HL-60 (cell line): Measurements from ENCODE around the gene MYO5B.

ENCODE experiments used
- DNase-seq, 2 experiments: peaks; one replicate each; pipeline ENCODE4 v3.0.0-alpha.2; 2010 to 2020; ENCODE audit warnings: low read depth in 1 of 2, low spot score in 1 of 2
- H3K27ac ChIP-seq: fragments of 250-450 bp; sonication (Bioruptor Pico); replicated peaks from 2 replicates; pipeline ENCODE4 v1.5.1; 2020; ENCODE audit warnings: mild to moderate bottlenecking, moderate library complexity
- H3K27me3 ChIP-seq: fragments of 250-450 bp; sonication (Bioruptor Pico); 2 replicates; pipeline ENCODE4 v1.5.1; 2021; ENCODE audit warnings: mild to moderate bottlenecking, moderate library complexity; ENCODE audit not compliant: insufficient read depth, poor library complexity, severe bottlenecking
- H3K4me3 ChIP-seq: replicated peaks from 2 replicates; pipeline ENCODE4 v1.5.1; 2011; ENCODE audit warnings: mild to moderate bottlenecking, control low read depth, low read length; ENCODE audit not compliant: insufficient read depth
- GABPA ChIP-seq: IDR thresholded peaks from 2 replicates; pipeline ENCODE4 v1.6.1; 2012; ENCODE audit warnings: low read depth
- POLR2AphosphoS5 ChIP-seq: IDR thresholded peaks from 2 replicates; pipeline ENCODE4 v1.6.1; 2012; ENCODE audit warnings: low read depth
- SPI1 ChIP-seq: IDR thresholded peaks from 2 replicates; pipeline ENCODE4 v1.6.1; 2012; ENCODE audit warnings: low read depth, mild to moderate bottlenecking, borderline replicate concordance
- TF ChIP-seq, protein P1 (sequence below): IDR thresholded peaks from 2 replicates; pipeline ENCODE4 v1.6.1; 2012; ENCODE audit warnings: low read depth; ENCODE audit not compliant: insufficient replicate concordance
- TF ChIP-seq, protein P2 (sequence below): IDR thresholded peaks from one replicate; pipeline ENCODE4 v1.5.1; 2011; ENCODE audit warnings: low read length, control low read depth, inconsistent platforms; ENCODE audit not compliant: insufficient read depth

Gene MYO5B

DNA sequence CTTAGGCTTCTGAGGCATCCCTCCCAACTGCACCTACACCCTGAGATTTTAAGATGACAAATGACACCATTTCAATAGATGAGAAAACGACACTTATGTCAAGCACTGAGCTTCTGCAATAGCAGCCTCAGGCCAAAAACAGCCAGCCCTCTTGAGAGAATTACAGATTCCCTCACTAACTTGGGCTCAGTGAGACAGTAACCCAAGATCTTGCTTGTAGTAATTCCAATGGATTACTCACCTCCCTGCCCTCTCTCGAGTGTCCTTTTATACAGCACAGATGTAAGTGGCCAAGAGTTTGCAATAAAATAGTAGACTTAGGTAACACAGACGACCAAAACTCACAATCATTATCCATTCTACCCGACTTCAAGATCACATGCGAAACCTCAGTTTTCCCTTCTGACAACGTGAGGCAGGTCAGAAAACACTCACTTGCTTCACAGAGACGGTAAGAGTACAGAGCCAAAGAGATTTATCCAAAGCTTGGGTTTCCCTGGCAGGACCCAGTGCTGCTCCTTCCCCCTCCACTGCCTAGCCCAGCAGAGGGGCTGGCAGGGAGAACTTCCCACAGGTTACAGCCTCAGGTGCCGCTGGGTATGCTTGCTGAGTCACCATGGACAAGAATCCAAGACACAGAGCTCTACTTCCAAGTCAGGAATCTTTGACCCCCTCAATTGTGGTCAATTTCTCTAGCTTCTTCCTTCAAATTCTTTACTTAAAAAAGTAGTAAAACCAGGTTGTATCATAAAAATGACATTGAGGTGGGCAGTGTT lies 181.4 kb downstream of the MYO5B start:
- Histone ChIP-seq H3K4me3 (no peak overlapping the region), H3K27me3 (peaks cover 6% of the 10 kb centered on the region), H3K27ac (no peak overlapping the region)
- TF ChIP-seq, protein P1, sequence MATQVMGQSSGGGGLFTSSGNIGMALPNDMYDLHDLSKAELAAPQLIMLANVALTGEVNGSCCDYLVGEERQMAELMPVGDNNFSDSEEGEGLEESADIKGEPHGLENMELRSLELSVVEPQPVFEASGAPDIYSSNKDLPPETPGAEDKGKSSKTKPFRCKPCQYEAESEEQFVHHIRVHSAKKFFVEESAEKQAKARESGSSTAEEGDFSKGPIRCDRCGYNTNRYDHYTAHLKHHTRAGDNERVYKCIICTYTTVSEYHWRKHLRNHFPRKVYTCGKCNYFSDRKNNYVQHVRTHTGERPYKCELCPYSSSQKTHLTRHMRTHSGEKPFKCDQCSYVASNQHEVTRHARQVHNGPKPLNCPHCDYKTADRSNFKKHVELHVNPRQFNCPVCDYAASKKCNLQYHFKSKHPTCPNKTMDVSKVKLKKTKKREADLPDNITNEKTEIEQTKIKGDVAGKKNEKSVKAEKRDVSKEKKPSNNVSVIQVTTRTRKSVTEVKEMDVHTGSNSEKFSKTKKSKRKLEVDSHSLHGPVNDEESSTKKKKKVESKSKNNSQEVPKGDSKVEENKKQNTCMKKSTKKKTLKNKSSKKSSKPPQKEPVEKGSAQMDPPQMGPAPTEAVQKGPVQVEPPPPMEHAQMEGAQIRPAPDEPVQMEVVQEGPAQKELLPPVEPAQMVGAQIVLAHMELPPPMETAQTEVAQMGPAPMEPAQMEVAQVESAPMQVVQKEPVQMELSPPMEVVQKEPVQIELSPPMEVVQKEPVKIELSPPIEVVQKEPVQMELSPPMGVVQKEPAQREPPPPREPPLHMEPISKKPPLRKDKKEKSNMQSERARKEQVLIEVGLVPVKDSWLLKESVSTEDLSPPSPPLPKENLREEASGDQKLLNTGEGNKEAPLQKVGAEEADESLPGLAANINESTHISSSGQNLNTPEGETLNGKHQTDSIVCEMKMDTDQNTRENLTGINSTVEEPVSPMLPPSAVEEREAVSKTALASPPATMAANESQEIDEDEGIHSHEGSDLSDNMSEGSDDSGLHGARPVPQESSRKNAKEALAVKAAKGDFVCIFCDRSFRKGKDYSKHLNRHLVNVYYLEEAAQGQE, result no peak
- no peak for TF ChIP-seq SPI1
- TF ChIP-seq, protein P2, sequence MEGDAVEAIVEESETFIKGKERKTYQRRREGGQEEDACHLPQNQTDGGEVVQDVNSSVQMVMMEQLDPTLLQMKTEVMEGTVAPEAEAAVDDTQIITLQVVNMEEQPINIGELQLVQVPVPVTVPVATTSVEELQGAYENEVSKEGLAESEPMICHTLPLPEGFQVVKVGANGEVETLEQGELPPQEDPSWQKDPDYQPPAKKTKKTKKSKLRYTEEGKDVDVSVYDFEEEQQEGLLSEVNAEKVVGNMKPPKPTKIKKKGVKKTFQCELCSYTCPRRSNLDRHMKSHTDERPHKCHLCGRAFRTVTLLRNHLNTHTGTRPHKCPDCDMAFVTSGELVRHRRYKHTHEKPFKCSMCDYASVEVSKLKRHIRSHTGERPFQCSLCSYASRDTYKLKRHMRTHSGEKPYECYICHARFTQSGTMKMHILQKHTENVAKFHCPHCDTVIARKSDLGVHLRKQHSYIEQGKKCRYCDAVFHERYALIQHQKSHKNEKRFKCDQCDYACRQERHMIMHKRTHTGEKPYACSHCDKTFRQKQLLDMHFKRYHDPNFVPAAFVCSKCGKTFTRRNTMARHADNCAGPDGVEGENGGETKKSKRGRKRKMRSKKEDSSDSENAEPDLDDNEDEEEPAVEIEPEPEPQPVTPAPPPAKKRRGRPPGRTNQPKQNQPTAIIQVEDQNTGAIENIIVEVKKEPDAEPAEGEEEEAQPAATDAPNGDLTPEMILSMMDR, result no peak
- TF ChIP-seq POLR2AphosphoS5, result no peak
- TF ChIP-seq GABPA, result no peak
- DNase-seq, result no peak

- H3K4me3 ChIP-seq, result no peak overlapping the region
- TF ChIP-seq, protein P2, result no peak
- no peak for TF ChIP-seq POLR2AphosphoS5
- TF ChIP-seq SPI1, result no peak
- no peak for TF ChIP-seq GABPA
- TF ChIP-seq, protein P1, result no peak
- no peak for DNase-seq
These were observed 183.0 kb downstream of the MYO5B start for GRCh38 chr18:50011813-50012435.

GRCh38 chr18:50009773-50010335 lies 185.1 kb downstream of the MYO5B start:
- H3K27me3 ChIP-seq, result no peaks in the 10 kb centered on the region
- peak; percentile 16 to 57 for DNase-seq
- no peak overlapping the region for H3K4me3 ChIP-seq
- TF ChIP-seq GABPA (no peak), SPI1 (no peak)
- TF ChIP-seq, protein P2, result peak; percentile 88
- TF ChIP-seq, protein P1, result no peak
- H3K27ac ChIP-seq, result no peak overlapping the region

More at GRCh38 chr18:50011813-50012435, 183.0 kb downstream of the MYO5B start:
- Histone ChIP-seq H3K27ac (no peak overlapping the region), H3K27me3 (peaks cover under 1% of the 10 kb centered on the region)
